Stimulated activated CD4-positive, alpha-beta T cell treated with anti-CD3 and anti-CD28 coated beads, Interleukin-4, amount 100 ng/mL, for 1 hour (primary cell): ENCODE results near the gene CYP19A1.

Experiments used
- DNase-seq: peaks from one replicate; pipeline ENCODE4 v3.0.0-alpha.2; 2020

CYP19A1 gene

GRCh38 chr15:51252671-51253070 is 85.7 kb downstream of the CYP19A1 start:
- DNase-seq = no peak

DNA sequence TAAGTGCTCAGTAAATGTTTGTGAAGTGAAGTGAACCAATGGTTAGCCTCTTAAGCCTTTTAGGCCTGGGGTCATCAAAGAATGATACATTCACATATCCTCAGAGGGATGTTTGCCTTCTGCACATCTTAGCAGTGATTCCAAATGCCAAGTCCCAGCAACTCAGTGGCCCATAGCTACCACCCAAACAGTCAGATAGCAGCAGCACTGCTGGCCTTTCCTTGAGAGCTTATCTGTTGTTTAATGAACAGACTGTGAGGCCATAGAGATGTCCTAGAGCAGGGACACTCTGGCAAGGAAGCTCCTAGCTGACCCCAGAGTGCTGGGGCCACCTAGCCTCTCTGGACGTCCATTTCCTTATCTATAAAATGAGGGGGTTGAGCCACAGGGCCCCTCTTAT is 86.8 kb downstream of the CYP19A1 start:
- no peak for DNase-seq

DNA sequence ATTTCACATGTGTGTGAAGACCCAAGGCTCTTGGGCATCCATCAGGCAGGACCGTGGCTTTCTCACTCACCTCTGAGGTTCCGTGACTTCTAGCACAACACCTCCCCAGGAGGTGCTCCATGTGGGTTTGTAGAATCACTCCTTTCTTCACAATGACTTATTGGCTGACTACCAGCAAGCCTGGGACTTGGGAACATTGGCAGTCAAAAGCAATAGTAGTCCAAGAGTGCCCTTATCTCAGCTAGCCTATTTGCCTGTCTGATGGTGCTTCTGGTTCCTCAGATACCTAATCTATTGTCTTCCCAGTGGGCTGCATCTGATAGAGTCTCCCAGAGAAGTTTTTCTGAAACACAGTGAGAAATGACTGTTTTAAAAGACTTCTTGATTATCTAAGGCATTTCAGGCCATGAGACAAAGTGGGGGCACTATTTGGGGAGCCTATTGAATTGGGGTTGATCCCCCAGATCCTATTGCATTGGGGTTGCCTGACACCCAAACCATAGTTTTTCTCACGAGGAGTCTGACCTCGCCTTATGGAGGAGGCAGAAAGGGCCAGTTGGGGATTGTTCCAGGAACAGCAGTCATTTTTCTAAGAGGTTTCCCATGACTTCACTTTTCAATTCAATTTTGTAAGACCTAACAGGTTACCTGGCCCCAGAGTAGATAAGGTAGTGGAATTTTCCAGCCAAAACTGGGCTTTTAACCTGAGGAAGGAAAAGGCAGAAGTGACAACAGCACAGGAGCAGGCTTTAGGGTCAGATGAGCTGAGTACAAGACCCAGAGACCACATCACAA is 88.0 kb downstream of the CYP19A1 start:
- no peak for DNase-seq

DNA sequence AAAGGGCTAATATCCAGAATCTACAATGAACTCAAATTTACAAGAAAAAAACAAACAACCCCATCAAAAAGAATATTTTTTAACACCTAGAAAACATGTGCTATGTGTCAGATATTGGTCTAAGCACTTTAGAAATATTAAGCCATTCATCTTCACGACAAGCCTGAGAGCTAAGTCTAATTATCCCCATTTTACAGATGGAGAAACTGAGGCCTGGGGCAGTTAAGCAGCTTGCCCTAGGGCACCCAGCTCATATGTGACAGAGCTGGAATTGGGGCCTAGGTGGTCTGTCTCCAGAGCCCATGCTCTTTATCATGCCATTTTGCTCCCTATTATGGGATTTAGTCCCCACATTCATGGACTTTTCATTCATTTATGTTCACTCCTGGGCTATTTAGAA is 92.8 kb downstream of the CYP19A1 start:
- DNase-seq = no peak

DNA sequence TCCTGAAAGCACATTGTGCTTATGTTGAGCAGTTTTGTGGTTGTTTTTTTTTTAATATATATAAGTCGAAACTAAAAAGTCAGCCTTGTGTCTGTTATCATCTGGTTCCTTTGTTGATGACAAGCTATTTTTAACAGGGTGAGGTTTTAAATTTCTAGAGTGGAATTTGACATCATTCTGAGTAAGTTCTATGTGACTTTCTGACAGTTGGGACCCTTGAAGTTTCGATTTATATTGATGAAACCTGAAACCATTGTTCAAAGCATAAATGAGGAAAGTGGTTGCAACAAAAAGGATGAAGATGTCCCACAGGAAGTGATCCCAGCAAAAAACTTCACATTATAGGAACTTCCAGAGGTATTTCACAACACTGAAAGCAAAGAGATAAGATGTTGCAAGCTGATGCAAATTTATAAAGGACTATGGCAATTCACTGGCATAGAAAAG is 94.0 kb downstream of the CYP19A1 start:
- no peak for DNase-seq

- no peak for DNase-seq
Measured at GRCh38 chr15:51243774-51244173, 94.6 kb downstream of the CYP19A1 start.

GRCh38 chr15:51240066-51240465 is 98.3 kb downstream of the CYP19A1 start:
- DNase-seq = no peak

DNA sequence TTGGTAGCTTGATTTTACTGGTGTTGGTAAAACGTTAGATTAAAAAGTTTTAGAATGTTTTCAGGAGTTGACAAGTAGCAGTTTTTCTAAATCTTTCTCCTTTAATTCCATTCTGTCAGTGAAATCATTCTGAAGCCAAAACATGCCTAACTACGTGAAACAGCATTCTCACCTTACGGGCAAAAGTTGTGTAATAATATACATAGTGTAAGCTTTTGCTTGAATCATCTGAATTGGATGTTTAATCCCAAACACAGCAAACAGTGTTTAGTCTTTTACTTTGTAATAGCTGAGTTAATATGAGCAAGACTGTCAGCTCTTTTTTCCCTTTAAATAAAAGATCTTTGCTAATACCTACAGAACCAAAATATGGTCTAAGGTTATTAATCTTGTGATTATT is 100.6 kb downstream of the CYP19A1 start:
- no peak for DNase-seq

DNA sequence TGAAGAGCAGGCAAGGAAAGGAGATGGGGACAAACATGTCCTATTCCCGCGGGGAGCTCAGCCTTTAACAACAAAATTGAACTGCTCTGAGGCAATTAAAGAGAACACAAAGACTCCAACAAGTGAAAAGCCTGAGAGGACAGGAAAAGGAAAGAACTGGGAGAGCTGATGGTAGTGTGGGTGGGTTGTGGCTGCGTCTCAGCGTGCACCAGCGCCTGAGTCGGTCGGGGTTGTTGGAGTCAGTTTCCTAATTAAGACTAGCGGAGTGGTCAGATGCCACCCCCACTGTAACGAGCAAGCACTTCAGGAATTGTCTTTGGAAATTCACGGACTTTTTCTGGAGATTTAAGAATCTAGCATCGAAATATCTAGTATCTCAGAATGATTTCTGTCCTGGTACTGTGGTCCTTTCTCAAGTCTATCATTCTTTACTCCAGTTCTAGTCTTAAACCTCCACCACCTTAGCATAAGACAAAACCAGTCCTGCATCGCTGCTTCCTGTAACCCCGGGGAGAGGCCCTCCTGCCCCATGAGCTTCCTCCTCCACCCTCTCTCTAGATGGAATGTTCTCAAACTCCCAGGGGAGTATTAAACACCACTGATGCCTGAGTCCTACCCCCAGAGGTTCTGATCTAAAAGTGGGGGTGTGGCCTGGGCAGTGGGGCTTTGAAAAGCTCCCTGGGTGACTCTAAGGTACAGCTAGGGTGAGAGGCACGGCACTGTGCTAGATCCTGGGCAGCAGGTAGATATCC is 104.0 kb downstream of the CYP19A1 start:
- no peak for DNase-seq

- DNase-seq = no peak
Measured at GRCh38 chr15:51232581-51232980, 105.8 kb downstream of the CYP19A1 start.

DNA sequence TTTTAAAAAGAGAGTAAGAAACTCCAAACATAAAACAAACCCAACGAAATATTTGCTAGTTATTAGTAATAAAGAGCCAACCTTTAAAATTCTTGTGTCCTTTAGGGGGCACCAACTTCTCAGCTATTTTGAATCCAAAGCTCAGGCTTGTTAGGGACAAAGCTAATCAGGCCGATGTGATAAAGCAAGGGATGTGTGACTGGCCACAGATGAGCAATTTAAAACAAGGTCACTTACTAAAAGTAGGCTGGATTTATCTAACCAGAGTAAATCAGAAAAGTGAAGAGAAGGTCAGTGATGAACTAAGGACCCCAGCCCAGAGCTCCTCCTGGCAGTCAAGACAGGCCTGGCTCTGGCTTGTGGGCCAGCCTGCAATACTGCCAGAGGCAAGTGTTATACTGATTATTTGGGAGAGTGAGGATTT is 108.5 kb downstream of the CYP19A1 start:
- no peak for DNase-seq

- DNase-seq = no peak
Measured at GRCh38 chr15:51227940-51228732, 110.3 kb downstream of the CYP19A1 start.

- no peak for DNase-seq
Measured at GRCh38 chr15:51226576-51227210, 111.7 kb downstream of the CYP19A1 start.

- no peak for DNase-seq
Measured at GRCh38 chr15:51224428-51224827, 114.0 kb downstream of the CYP19A1 start.

DNA sequence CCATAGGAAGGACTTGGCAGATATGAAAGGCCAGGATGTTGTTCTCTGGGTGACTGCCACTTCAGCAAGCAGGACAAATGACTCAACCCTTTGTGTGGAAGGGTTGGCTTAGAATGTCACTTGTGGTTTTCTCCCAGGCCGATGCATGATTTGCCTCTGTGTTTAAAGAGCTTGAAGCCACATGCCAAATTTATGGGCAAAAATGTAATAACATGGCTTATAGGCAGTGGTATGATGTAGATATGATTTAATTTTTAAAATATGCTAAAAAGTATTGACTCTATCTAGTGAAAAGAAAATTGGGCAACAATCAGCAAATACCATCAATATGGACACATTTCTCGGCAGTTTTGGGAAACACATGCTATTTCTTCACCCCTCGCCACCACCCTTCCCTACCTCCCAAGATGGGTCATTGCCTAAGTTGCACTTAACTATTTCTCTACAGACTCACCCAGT is 114.6 kb downstream of the CYP19A1 start:
- DNase-seq = no peak

GRCh38 chr15:51218299-51218938 is 120.0 kb downstream of the CYP19A1 start:
- no peak for DNase-seq

DNA sequence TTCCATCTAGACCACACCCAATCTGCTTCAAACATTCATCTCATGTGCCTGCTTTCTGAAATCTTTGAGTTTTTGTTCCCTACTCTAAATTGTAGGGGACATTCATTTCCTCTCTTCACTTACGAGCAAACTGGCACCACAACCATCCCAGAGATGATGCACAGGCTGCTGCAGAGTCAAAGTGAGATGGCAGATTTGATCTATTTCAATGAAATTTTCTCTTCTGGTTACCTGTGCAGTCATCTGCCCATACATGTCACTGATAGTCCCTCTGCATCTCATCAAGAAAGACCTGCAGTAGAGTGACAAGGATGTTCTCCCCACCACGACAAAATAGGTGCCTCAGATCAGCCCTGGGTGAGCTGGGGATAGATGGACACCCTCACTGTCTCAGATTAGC is 125.5 kb downstream of the CYP19A1 start:
- DNase-seq = no peak

GRCh38 chr15:51212239-51212638 is 126.2 kb downstream of the CYP19A1 start:
- DNase-seq = no peak

DNA sequence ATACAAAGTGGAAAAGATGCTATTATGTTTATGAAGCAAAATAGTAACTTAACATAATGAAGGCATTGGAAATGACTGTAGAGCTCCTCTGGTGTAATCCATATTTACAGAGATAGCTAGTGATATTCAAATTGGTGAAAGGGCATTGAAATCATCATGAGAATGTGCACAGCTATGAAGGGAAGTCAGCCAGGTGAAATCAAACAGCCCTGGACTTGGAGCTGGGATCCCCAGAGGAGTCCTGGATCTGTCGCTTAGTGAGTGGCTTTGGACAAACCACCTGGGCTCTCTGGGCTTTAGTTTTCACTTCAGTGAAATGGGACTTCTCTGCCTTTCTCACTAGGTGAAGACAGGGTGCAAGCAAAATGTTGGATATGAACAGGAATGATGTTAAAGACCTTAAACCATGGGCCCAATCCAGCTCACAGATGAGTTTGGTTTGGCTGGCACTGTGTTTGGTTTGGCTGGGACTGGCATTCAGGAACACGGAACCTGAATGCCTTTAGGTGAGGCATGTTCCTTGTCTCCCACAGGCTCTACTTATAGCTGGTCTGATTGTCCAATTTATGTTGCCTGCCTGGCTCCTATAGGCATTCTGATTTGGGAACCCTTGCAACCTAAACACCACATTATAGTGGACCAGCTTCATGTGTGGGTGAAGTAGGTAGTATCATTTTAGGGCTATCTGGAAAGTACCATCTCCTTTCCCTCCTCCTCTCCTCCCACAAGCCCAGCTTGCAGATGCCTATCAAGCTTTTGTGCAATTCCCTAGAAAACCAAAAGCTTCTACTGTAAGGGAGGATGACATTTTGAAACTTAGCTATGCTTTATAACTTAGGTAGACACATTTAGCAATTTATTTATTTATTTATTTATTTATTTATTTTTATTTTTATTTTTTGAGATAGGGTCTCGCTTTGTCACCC is 133.1 kb downstream of the CYP19A1 start:
- no peak for DNase-seq

DNA sequence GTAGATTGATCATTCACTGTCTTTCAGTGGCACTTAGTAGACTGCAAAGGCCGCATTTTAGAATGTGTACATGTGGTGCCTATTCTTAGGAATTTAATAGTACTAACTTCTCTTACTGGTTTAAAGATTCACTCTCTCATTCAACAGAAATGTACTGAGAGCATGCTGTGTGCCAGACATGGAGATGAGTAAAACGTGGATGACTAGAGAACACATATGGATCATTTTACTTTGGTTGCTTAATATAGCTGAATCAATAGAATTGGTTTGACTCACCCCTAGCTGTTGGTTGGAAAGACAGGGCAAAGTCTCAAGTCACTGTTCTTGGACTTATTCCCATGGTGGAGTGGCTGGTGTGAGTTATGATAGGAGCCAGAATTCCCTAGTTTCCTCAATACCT is 134.6 kb downstream of the CYP19A1 start:
- no peak for DNase-seq

- DNase-seq = no peak
Measured at GRCh38 chr15:51202783-51203182, 135.6 kb downstream of the CYP19A1 start.
